ENCODE measurements around the gene CDKN2C.
A peak's percentile ranks its signal among the peaks of the same experiment; 100 is the strongest.

The CDKN2C gene

GRCh38 chr1:50976111-50976889, 6.3 kb downstream of the CDKN2C start:
- DNase-seq (ENCODE audit: low read depth) = no peak
- H3K4me3 ChIP-seq (ENCODE audit: low read depth, low read length) = peak overlapping the region; percentile 85

GRCh38 chr1:50976890-50977574, 7.0 kb downstream of the CDKN2C start:
- no peak for TF ChIP-seq CTCF (IDR thresholded peaks at IDR 0.05; ENCODE audit: low read depth, low read length, missing control alignments)
- DNase-seq (ENCODE audit: low read depth) = peak; percentile 68
- H3K4me3 ChIP-seq (ENCODE audit: low read depth, low read length) = peak overlapping the region; percentile 85

More at GRCh38 chr1:50976111-50976889, 6.3 kb downstream of the CDKN2C start:
- TF ChIP-seq CTCF (IDR thresholded peaks at IDR 0.05; ENCODE audit: low read depth, low read length, missing control alignments) = no peak

GRCh38 chr1:50977575-50978143, 7.6 kb downstream of the CDKN2C start:
- DNase-seq (ENCODE audit: low read depth) = no peak
- H3K4me3 ChIP-seq (ENCODE audit: low read depth, low read length) = peak overlapping the region; percentile 85
- no peak for TF ChIP-seq CTCF (IDR thresholded peaks at IDR 0.05; ENCODE audit: low read depth, low read length, missing control alignments)

- H3K4me3 ChIP-seq (ENCODE audit: low read depth, low read length) = peak overlapping the region; percentile 85
- DNase-seq (ENCODE audit: low read depth) = no peak
- TF ChIP-seq CTCF (IDR thresholded peaks at IDR 0.05; ENCODE audit: low read depth, low read length, missing control alignments) = no peak
Measured at GRCh38 chr1:50978144-50978851, 8.3 kb downstream of the CDKN2C start.

- no peak for DNase-seq (ENCODE audit: low read depth)
Measured at GRCh38 chr1:50978852-50979781, 9.1 kb downstream of the CDKN2C start.

More at GRCh38 chr1:50978852-50979781, 9.1 kb downstream of the CDKN2C start:
- peak overlapping the region; percentile 85 for H3K4me3 ChIP-seq (ENCODE audit: low read depth, low read length)
- TF ChIP-seq CTCF (IDR thresholded peaks at IDR 0.05; ENCODE audit: low read depth, low read length, missing control alignments) = no peak

Data from GM12864 (cell line).